GM18526 (cell line): ENCODE measurements around the gene MAML1.

Source experiments
- POLR2A ChIP-seq: IDR thresholded peaks from 3 replicates; pipeline ENCODE4 v1.6.1; 2011; ENCODE audit not compliant: insufficient read length; ENCODE audit errors: extremely low read depth

MAML1 gene

DNA sequence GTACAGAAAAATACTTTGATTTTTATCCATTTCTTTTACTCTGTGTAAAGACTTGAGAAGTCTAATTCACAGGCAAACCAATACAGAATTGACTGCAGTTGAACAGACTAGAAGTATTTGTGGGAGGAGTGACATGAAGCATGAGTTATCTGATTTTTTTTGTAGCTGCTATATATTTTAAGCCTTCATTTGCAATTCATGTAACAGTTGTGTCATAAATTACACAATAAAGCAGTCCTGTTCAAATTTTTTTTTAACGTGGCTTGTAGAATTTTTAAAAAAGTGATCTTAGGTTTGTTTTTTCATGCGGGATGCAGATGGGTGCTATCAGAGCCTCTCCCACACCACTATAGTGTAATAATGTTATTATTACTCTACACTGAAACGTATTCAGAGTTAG is 2.9 kb upstream of the MAML1 start:
- TF ChIP-seq POLR2A, result no peak

DNA sequence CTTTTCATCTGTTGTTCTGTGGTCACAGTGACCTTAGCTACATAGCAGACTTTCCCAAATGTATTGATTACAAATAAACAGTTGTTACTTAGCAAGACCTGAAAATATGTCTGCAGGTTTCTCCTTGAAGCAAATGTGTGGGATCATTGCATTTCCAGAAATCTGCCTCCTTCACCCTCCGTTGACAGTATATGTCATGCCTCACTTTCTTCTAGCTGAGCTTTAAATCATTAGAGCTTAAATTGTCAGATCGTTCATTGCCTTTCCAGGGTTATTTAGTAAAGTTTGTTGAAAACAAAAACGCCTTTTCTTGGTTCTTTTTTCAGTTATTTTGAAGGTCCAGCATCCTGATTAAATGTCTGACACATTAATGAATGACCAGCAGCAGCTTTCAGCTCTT is 2.3 kb upstream of the MAML1 start:
- TF ChIP-seq POLR2A, result no peak

DNA sequence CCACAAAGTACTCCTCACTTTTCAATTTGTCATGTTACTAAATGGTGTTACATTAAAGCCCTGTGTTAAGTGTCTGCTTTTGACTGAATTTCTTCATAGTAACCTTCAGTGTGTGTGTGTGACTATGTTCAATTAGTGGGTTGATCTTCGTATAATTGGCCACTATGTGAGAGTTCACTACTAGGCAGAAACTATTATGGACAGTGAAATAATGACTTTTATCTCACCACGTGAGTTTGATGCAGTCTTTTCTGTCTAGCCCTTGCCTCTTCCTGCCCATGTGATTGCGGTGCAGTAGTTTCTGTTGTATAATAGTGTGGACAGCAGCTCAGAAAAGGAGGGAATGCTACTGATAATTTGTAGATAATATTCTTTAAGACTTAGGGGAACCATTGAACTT is 1.8 kb upstream of the MAML1 start:
- no peak for TF ChIP-seq POLR2A

DNA sequence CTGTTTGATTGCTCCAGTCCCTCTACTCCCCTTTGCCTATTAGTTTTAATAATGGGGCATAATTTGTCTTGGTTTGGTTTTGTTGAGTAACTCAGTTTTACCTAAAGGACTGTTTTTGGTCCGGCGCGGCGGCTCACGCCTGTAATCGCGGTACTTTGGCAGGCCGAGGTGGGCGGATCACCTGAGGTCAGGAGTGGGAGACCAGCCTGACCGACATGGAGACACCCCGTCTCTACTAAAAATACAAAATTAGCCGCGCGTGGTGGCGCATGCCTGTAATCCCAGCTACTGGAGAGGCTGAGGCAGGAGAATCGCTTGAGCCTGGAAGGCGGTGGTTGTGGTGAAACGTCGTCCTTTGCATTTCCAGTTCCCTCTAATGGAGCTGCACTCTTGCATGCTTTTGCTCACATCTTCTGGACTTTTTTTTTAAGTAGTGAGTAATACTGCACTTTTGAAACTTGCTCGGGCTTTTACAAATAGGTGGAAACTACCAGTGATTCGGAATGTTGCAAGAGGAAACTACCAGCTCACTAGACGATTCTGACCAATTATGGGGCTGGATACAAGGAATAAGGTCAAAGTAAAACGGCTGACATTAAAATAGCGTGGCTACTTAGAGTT is 721 bp upstream of the MAML1 start:
- no peak for TF ChIP-seq POLR2A

- TF ChIP-seq POLR2A, result no peak
Measured at GRCh38 chr5:179732918-179733771, 523 bp downstream of the MAML1 start.

DNA sequence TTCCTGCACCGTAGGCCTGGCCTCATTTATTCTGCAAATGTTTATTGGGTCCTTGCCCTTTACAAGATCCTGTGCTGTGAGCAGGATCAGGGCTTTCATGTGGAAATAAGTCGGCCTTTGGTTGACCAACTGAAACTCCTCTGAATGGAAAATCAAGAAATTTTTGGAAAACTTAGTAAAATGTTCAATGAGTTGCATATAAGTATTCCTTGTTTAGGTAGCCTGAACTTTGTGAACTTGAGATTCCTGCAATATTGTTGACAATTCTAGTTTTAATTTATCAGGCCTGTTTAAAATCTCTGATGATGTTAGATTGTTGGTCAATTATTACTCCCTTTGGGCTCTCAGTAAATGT is 1.1 kb downstream of the MAML1 start:
- no peak for TF ChIP-seq POLR2A

- no peak for TF ChIP-seq POLR2A
Measured at GRCh38 chr5:179734536-179735164, 2.0 kb downstream of the MAML1 start.

DNA sequence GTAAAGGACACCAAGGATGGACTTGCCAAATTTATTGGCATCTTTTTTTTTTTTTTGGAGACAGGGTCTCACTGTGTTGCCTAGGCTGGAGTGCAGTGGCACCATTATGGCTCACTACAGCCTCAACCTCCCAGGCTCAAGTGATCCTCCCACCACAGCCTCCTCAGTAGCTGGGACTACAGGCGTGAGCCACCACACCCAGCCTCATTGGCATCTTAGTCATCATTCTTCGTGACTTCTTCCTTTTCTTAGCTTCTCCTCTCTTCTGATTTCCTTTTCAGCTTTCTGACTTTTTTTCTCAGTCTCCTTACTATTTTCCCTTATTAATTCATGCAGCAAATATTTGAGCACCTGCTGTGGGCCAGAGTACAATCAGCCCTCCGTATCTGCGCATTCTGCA is 6.1 kb downstream of the MAML1 start:
- no peak for TF ChIP-seq POLR2A

DNA sequence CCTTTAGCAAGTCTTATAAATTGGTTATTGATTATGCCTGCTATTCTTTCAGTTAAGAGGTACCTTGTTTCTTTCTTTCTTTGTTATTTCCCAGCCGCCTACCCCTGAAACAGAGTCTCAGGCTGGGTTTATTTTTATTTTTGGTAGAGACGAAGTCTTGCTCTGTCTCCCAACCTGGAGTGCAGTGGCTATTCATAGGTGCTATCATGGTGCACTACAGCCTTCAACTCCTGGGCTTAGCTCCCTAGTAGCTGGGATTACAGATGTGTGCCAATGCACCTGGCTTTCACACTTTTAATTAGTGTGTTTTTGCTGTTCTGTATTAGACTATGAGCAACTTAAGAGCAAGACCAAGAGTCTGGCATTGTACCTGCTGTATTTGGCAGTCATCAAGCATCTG is 14.2 kb downstream of the MAML1 start:
- no peak for TF ChIP-seq POLR2A

DNA sequence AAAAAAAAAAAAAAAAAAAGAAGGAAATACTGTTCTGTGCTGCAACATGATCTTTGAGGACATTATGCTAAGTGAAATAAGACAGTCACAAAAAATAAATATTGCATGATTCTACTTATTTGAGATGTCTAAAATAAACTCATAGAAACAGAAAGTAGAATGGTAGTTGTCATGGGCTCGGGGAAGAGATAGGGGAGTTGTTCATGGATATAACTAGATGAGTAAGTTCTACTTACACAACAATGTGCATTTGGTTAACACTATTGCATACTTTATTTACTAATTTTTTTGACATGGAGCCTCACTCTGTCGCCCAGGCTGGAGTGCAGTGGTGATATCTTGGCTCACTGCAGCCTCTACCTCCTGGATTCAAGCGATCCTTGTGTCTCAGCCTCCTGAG is 15.2 kb downstream of the MAML1 start:
- TF ChIP-seq POLR2A, result no peak

GRCh38 chr5:179749857-179750508 is 17.4 kb downstream of the MAML1 start:
- TF ChIP-seq POLR2A, result no peak

- TF ChIP-seq POLR2A, result no peak
Measured at GRCh38 chr5:179753971-179754370, 21.3 kb downstream of the MAML1 start.

DNA sequence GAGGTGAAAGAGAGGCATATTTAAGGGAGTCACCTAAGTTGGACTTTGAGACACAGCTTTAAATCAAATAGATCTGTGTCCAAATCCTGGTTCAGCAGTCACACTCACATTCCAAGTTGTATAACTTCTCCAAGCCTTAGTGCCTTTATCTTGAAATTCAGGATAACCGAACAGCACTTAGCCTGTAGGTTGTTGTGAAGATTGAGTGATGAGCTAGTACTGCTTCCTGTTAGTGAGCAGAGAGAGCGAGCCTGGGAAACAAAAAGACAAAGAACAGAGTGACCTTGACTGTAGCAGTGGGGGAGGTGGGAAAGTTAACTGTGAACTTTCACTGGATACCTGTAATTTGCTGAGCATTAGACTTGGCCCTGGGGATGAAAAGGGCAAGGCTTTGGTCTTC is 22.4 kb downstream of the MAML1 start:
- TF ChIP-seq POLR2A, result no peak

DNA sequence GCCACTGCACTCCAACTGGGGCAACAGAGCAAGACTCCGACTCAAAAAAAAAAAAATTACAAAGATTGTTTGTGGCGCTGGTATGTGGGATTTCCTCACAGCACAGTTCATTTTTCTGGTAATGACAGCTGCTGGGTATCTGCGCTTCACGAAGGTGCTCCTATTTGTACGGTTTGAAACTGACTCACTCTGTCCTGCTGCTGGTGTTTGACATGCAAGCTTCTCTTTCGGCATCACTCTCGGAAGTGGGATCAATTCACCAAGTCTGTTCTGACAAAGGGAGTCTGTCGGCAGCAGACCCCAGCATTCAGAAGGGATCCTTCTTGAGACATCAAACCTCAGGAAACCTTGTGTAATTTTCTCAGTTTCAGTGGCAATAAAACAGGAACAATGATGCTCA is 26.3 kb downstream of the MAML1 start:
- TF ChIP-seq POLR2A, result no peak

- TF ChIP-seq POLR2A, result no peak
Measured at GRCh38 chr5:179759581-179760551, 27.2 kb downstream of the MAML1 start.
